ENCODE measurements around the gene LDHA. TPM values are rescaled to one million over a fixed set of nuclear protein-coding genes. Genes with fewer than 3 reads are reported as not detected.

Gene LDHA
- total and polyA plus RNA-seq, 2 of the 13 experiments (the other 11 are each of a cell fraction or from before 2014, with no cell fraction given): 805 to 1,547 TPM

GRCh38 chr11:18408558-18409291 lies 14.4 kb downstream of the LDHA start (continued):
- TF ChIP-seq CBFB (CRISPR knock-in tag; IDR thresholded peaks at IDR 0.05) (no peak), ZNF616 (CRISPR knock-in tag; IDR thresholded peaks at IDR 0.05; ENCODE audit: low read depth) (0 out of 2 replicates have a peak, but pooled peaks have one; percentile 68), DDIT3 (CRISPR knock-in tag; IDR thresholded peaks at IDR 0.05) (no peak), ZNF136 (CRISPR knock-in tag; IDR thresholded peaks at IDR 0.05; ENCODE audit: low read depth) (no peak), HNF1B (CRISPR knock-in tag; IDR thresholded peaks at IDR 0.05) (peak; percentile 65), ZNF556 (CRISPR knock-in tag; IDR thresholded peaks at IDR 0.05; ENCODE audit: borderline replicate concordance) (no peak; the same call in 1 of the 2 replicates), ZFP36L1 (CRISPR knock-in tag; IDR thresholded peaks at IDR 0.05) (peak; percentile 54; the same call in 1 of the 2 replicates), FOXK1 (CRISPR knock-in tag; IDR thresholded peaks at IDR 0.05; ENCODE audit: borderline replicate concordance, low read depth) (no peak), ZNF574 (CRISPR knock-in tag; IDR thresholded peaks at IDR 0.05) (no peak), CHD4 (IDR thresholded peaks at IDR 0.05; ENCODE audit: borderline replicate concordance, low read length) (no peak), CENPBD1 (CRISPR knock-in tag; IDR thresholded peaks at IDR 0.05; ENCODE audit: borderline replicate concordance, low read depth) (no peak), ZBTB34 (CRISPR knock-in tag; IDR thresholded peaks at IDR 0.05) (peak; percentile 37; the same call in 1 of the 2 replicates), ZNF713 (CRISPR knock-in tag; IDR thresholded peaks at IDR 0.05) (no peak), MED1 (CRISPR knock-in tag; IDR thresholded peaks at IDR 0.05) (peak; percentile 28; the same call in 1 of the 2 replicates), ZNF232 (CRISPR knock-in tag; IDR thresholded peaks at IDR 0.05; ENCODE audit: borderline replicate concordance) (0 out of 2 replicates have a peak, but pooled peaks have one; percentile 33), ZNF446 (CRISPR knock-in tag; IDR thresholded peaks at IDR 0.05) (no peak), U2AF1 (optimal IDR thresholded peaks at IDR 0.05; ENCODE audit: low read depth, low read length) (no peak), AGO2 (optimal IDR thresholded peaks at IDR 0.05; ENCODE audit: low read depth, low read length) (peak; percentile 67), ZNF256 (CRISPR knock-in tag; conservative IDR thresholded peaks at IDR 0.05) (no peak), ZNF577 (CRISPR knock-in tag; IDR thresholded peaks at IDR 0.05; ENCODE audit: borderline replicate concordance, low read depth) (no peak), NRL (CRISPR knock-in tag; IDR thresholded peaks at IDR 0.05; ENCODE audit: borderline replicate concordance) (no peak), SATB2 (CRISPR knock-in tag; IDR thresholded peaks at IDR 0.05) (no peak)
